ENCODE data around the gene ZNF280A. TPM values are rescaled to one million over a fixed set of nuclear protein-coding genes. Genes with fewer than 3 reads are reported as not detected.

ZNF280A gene
- total RNA-seq, 1 experiment from 2014 or later: 0.81 TPM

DNA sequence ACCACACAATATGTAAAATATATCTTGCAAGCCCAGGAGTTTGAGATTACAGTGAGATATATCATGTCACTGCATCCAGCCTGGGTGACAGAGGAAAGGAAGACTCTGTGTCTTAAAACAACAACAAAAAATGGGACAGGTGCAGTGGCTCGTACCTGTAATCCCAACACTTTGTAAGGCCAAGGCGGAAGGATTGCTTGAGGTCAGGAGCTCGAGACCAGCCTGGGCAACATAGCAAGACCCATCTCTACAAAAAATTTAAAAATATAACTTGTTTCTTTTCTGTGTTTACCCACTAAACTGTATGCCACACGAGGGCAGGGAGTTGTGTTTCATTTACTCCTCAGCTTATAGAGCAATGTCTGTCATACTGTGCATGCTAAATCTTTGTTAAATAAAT lies 3.1 kb downstream of the ZNF280A start:
- intact Hi-C loops (cut with micrococcal nuclease): no loop called here
- DNase-seq (ENCODE audit: low read depth, low spot score) (no peak), ATAC-seq (no peak)
- H3K27ac ChIP-seq (ENCODE audit: low read depth, low read length): no peak overlapping the region
- no peaks in the 10 kb centered on the region for H3K27me3 ChIP-seq (ENCODE audit: insufficient read depth, low read length)
- H3K4me2 ChIP-seq (ENCODE audit: low read length): no peak overlapping the region
- ChIA-PET POLR2A (no interaction called here), CTCF (interaction anchor here (0.9 kb wide), 1 partner anchor 8 kb away, joined by 3 read pairs; the partner anchor contains the start of gene ZNF280B), RAD21 (ENCODE audit: low non-redundant PET in 1 of 2, low total read pairs in 2 of 2, uncharacterized antibody in 2 of 2, unreplicated experiment in 2 of 2) (no interaction called here)
- no peak overlapping the region for H2AFZ ChIP-seq (ENCODE audit: low read depth, low read length, poor library complexity, severe bottlenecking)
- H3K4me3 ChIP-seq (replicated peaks in 1 of 2; ENCODE audit: low read depth in 1 of 2, low read length in 2 of 2): no peak overlapping the region
- BruUV-seq (replicated peaks): no TSS peak
- no peak overlapping the region for H3K9ac ChIP-seq (ENCODE audit: low read length)
- H4K20me1 ChIP-seq (ENCODE audit: insufficient read depth): no peaks in the 10 kb centered on the region
- peaks cover 0 to 16% of the 10 kb centered on the region in 2 experiments; a peak in 2 of 4 replicates for H3K4me1 ChIP-seq (ENCODE audit: control insufficient read depth in 1 of 2, insufficient read depth in 2 of 2, low read length in 2 of 2)
- no peaks in the 10 kb centered on the region for H3K36me3 ChIP-seq (ENCODE audit: control insufficient read depth in 1 of 2, insufficient read depth in 2 of 2, low read length in 2 of 2)
- no peaks in the 10 kb centered on the region for H3K9me2 ChIP-seq (ENCODE audit: insufficient read depth)
- no peak for TF ChIP-seq CEBPB (IDR thresholded peaks at IDR 0.05; ENCODE audit: low read depth)
- TF ChIP-seq JUND (IDR thresholded peaks at IDR 0.05): no peak
- TF ChIP-seq POLR2A (IDR thresholded peaks at IDR 0.05; ENCODE audit: borderline replicate concordance, extremely low read depth, insufficient read depth, insufficient read length): no peak
- TF ChIP-seq, protein P1, sequence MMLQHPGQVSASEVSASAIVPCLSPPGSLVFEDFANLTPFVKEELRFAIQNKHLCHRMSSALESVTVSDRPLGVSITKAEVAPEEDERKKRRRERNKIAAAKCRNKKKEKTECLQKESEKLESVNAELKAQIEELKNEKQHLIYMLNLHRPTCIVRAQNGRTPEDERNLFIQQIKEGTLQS (IDR thresholded peaks at IDR 0.05): no peak
- TF ChIP-seq ZFX (IDR thresholded peaks at IDR 0.05): no peak
- TF ChIP-seq EGR1 (IDR thresholded peaks at IDR 0.05; ENCODE audit: low read depth): no peak
- TF ChIP-seq, protein P2, sequence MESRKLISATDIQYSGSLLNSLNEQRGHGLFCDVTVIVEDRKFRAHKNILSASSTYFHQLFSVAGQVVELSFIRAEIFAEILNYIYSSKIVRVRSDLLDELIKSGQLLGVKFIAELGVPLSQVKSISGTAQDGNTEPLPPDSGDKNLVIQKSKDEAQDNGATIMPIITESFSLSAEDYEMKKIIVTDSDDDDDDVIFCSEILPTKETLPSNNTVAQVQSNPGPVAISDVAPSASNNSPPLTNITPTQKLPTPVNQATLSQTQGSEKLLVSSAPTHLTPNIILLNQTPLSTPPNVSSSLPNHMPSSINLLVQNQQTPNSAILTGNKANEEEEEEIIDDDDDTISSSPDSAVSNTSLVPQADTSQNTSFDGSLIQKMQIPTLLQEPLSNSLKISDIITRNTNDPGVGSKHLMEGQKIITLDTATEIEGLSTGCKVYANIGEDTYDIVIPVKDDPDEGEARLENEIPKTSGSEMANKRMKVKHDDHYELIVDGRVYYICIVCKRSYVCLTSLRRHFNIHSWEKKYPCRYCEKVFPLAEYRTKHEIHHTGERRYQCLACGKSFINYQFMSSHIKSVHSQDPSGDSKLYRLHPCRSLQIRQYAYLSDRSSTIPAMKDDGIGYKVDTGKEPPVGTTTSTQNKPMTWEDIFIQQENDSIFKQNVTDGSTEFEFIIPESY (IDR thresholded peaks at IDR 0.05; ENCODE audit: extremely low read depth, insufficient replicate concordance, low read length): no peak
- TF ChIP-seq YY1 (IDR thresholded peaks at IDR 0.05; ENCODE audit: extremely low read depth, insufficient replicate concordance, low read depth, low read length): no peak
- TF ChIP-seq SP1 (IDR thresholded peaks at IDR 0.05; ENCODE audit: low read depth): no peak
- no peak for TF ChIP-seq RAD21 (IDR thresholded peaks at IDR 0.05; ENCODE audit: low read depth)
- TF ChIP-seq FOSL1 (IDR thresholded peaks at IDR 0.05; ENCODE audit: low read depth): no peak
- H3K9me3 ChIP-seq (ENCODE audit: control insufficient read depth in 1 of 2, insufficient read depth in 1 of 2, low read depth in 1 of 2, low read length in 2 of 2): no peaks in the 10 kb centered on the region
- no peaks in the 10 kb centered on the region for H3K79me2 ChIP-seq (ENCODE audit: insufficient read depth, low read length)
